Aorta (tissue), 5 donors: Measurements from ENCODE around the gene XYLT1. TPM values are rescaled to one million over a fixed set of nuclear protein-coding genes. Genes with fewer than 3 reads are reported as not detected.
A peak's percentile ranks its signal among the peaks of the same experiment; 100 is the strongest.

ENCODE experiments used
- ATAC-seq: fragments of 200-7000 bp; cut with Tn5 transposase; one replicate; pipeline ENCODE4 v1.9.1; 2022; ENCODE audit warnings: moderate library complexity; ENCODE audit not compliant: low FRiP score
- DNase-seq, 2 donors: peaks; one replicate each; pipeline ENCODE4 v3.0.0-alpha.2; 2020
- H3K27ac ChIP-seq, 2 donors: one replicate each; pipeline ENCODE4 v1.5.1; 2013; ENCODE audit warnings: low read length in 2 of 2, mild to moderate bottlenecking in 2 of 2, moderate library complexity in 2 of 2, control low read depth in 1 of 2, inconsistent platforms in 1 of 2, low read depth in 1 of 2
- H3K27me3 ChIP-seq, 2 donors: one replicate each; pipeline ENCODE4 v1.6.1; 2013; ENCODE audit warnings: control low read depth in 1 of 2, low read length in 1 of 2, mild to moderate bottlenecking in 1 of 2, moderate library complexity in 1 of 2; ENCODE audit not compliant: insufficient read depth in 2 of 2, control insufficient read depth in 1 of 2
- H3K36me3 ChIP-seq, 2 donors: one replicate each; pipeline ENCODE4 v1.6.1; 2013; ENCODE audit warnings: control low read depth in 1 of 2, low read length in 1 of 2, mild to moderate bottlenecking in 1 of 2; ENCODE audit not compliant: insufficient read depth in 2 of 2, control insufficient read depth in 1 of 2
- H3K4me1 ChIP-seq, 2 donors: one replicate each; pipeline ENCODE4 v1.6.1; 2013; ENCODE audit warnings: low read length in 2 of 2, control low read depth in 1 of 2, mild to moderate bottlenecking in 1 of 2, moderate library complexity in 1 of 2; ENCODE audit not compliant: insufficient read depth in 2 of 2, control insufficient read depth in 1 of 2
- H3K4me3 ChIP-seq, 2 donors: one replicate each; pipeline ENCODE4 v1.5.1; 2013; ENCODE audit warnings: low read length in 2 of 2, control low read depth in 1 of 2, mild to moderate bottlenecking in 1 of 2
- H3K9me3 ChIP-seq: one replicate; pipeline ENCODE4 v1.6.1; 2013; ENCODE audit warnings: mild to moderate bottlenecking, low read length; ENCODE audit not compliant: control insufficient read depth
- WGBS, 2 donors: extraction: QIAGEN DNeasy Blood & Tissue Kit; methylation state at CpG; one replicate each; pipeline ENCODE4 v1.1.7; 2013; 5-methylcytosine and 5-hydroxymethylcytosine counted together
- intact Hi-C, 2 donors: fragments of 100-400 bp; cut with DNase I; formaldehyde crosslinking; loops; one replicate each; pipeline versions ENCODE4 v1.14.2 to v1.15.0; 2022
- polyA plus RNA-seq, 2 donors: library from polyadenylated mRNA; stranded (reverse); fragments of 200-250 nt; gene quantifications; one replicate each; pipeline ENCODE4 v1.2.3, GENCODE V29; 2013
- total RNA-seq, 2 donors: library from RNA; stranded (reverse); fragmentation: NEBNext Ultra II Directional; extraction: Animal tissue kit (Norgen Biotek cat#: 25700); gene quantifications; one replicate each; pipeline ENCODE4 v1.2.1, GENCODE V29; 2021
- donor health status: healthy with polysubstance abuse.
- donor health status: Bipolar disorder and iron deficiency.
- donor health status: DM: no; HTN: no; CAD: no.
- donor health status: DM: no; HTN: no; CAD: no.
- donor health status: DM: yes; HTN: yes; CAD: no.

XYLT1 gene
- total and polyA plus RNA-seq, 4 donors = 1.3 to 15.9 (median 8.6) TPM

DNA sequence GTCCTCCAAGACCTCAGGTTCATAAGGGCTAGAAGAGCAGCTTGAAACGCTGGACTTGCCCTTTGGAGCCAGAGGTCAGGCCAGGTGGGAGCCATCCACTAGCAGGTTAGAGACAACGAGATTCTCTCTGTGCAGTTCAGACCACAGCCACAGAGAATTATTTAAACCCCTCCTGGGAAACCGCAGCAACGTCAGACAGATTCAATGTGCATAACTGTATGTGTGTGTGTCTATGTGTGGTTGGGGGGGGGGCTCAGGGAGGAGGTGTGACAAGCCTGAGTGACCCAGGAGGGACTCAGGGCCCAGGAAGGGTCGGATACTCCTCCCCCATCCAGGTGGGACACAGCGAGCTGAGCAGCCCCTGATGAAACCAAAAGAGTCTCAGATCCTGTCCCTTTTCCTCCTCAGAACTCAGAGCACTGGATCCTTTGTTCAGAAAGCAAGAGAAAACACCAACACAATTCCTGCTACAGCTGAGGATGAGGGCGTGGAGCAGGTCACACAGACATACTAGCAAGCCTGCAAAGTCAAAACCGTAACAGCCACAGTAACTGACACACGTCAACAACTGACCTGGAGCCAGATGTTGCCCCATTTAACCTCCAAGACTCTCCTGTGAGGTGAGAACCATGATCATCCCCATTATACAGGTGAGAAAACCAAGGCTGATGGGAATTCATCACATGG lies 66.8 kb downstream of the XYLT1 start:
- H3K9me3 ChIP-seq = no peaks in the 10 kb centered on the region
- no peaks in the 10 kb centered on the region for H3K36me3 ChIP-seq
- intact Hi-C loops = loop anchor here in 1 of 2 donors (2.0 kb wide), 1 partner anchor 65 kb away; no protein-coding TSS in a partner anchor
- no peak overlapping the region for H3K4me3 ChIP-seq
- no peaks in the 10 kb centered on the region for H3K4me1 ChIP-seq
- H3K27me3 ChIP-seq = no peaks in the 10 kb centered on the region
- DNase-seq (no peak), ATAC-seq (no peak)
- peak overlapping the region in 1 of 2 donors; percentile 92 for H3K27ac ChIP-seq
- 94 to 98% methylated on average over 9 of the region's 9 CpGs for WGBS, 2 donors

GRCh38 chr16:17403156-17403809 lies 67.5 kb downstream of the XYLT1 start:
- Histone ChIP-seq H3K4me1 (no peaks in the 10 kb centered on the region), H3K27me3 (no peaks in the 10 kb centered on the region), H3K4me3 (no peak overlapping the region), H3K36me3 (no peaks in the 10 kb centered on the region), H3K9me3 (no peaks in the 10 kb centered on the region), H3K27ac (no peak overlapping the region)
- intact Hi-C loops = no loop called here
- 92% methylated on average over 10 of the region's 10 CpGs for WGBS, 2 donors
- no peak for ATAC-seq
- DNase-seq = no peak

DNA sequence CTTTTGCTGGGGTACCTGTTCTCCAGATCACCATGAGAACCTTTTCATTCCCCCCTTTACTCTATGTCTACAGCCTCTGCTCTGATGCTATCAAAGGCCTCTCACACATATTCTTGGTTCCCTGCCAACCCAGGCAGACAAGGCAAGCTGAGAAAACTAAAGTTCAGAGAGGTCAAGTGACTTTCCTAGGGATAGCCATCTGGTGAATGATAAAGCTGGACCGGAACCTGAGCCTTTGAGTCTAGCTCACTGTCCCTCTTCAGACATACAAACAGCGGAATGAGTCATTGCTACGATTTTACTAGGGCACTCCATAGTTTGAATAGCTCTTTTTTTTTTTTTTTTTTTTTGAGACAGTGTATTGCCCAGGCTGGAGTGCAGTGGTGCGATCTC lies 73.3 kb downstream of the XYLT1 start:
- Histone ChIP-seq H3K36me3 (no peaks in the 10 kb centered on the region), H3K27ac (peak overlapping the region; percentile 2 to 16), H3K4me3 (no peak overlapping the region), H3K9me3 (no peaks in the 10 kb centered on the region), H3K27me3 (no peaks in the 10 kb centered on the region), H3K4me1 (peaks cover 0 to 2% of the 10 kb centered on the region in 2 donors)
- intact Hi-C loops = no loop called here
- DNase-seq (no peak), ATAC-seq (peak; percentile 50)
- 41 to 47% methylated on average over 3 to 4 of the region's 4 CpGs for WGBS, 2 donors

GRCh38 chr16:17396762-17397498 lies 73.8 kb downstream of the XYLT1 start:
- peaks cover 0 to 2% of the 10 kb centered on the region in 2 donors for H3K4me1 ChIP-seq
- intact Hi-C loops = no loop called here
- 31 to 35% methylated on average over 14 of the region's 14 CpGs for WGBS, 2 donors

DNA sequence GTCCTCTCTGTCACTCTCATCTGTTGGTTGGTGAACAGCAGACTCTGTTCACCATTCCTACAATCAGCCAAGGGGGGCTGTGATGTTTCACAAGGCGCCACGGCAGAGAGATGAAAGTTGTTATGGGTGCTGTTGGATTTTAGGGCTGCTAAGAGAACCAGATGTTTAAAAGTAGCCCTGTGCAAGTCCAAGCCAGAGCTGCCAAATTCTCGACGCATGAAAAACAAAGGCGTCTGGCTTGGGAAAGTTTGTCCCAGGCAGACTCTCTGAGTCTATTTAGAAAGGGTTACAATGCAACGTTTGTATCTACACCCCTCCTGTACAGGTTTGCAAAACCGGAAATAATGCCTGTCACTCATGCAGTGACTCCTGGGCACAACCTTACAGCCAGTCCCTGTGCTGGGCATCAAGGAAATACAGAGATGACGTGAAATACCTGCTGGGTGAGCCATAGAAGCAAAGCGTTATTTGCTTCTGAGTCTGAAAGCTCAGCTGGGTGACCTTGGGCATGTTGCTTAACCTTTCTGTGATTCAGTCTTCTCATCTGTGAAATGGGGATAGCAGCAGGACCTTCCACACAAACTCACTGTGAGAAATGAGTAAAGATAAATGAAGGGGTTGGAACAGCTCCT lies 74.8 kb downstream of the XYLT1 start:
- Histone ChIP-seq H3K4me1 (peaks cover 0 to 2% of the 10 kb centered on the region in 2 donors), H3K36me3 (no peaks in the 10 kb centered on the region), H3K27me3 (no peaks in the 10 kb centered on the region), H3K4me3 (no peak overlapping the region), H3K27ac (peak overlapping the region in 1 of 2 donors; percentile 76), H3K9me3 (no peaks in the 10 kb centered on the region)
- no peak for DNase-seq
- WGBS, 2 donors = 6 to 7% methylated on average over 9 of the region's 9 CpGs
- intact Hi-C loops = no loop called here
- peak; percentile 37 for ATAC-seq

More at GRCh38 chr16:17396762-17397498, 73.8 kb downstream of the XYLT1 start:
- no peak for DNase-seq
- no peaks in the 10 kb centered on the region for H3K27me3 ChIP-seq
- ATAC-seq = peak; percentile 77
- peak overlapping the region; percentile 16 to 26 for H3K27ac ChIP-seq
- H3K36me3 ChIP-seq = no peaks in the 10 kb centered on the region
- H3K4me3 ChIP-seq = no peak overlapping the region
- no peaks in the 10 kb centered on the region for H3K9me3 ChIP-seq

- no peak for ATAC-seq
- Histone ChIP-seq H3K4me1 (peaks cover 0 to 2% of the 10 kb centered on the region in 2 donors), H3K27me3 (no peaks in the 10 kb centered on the region), H3K36me3 (no peaks in the 10 kb centered on the region), H3K9me3 (no peaks in the 10 kb centered on the region), H3K4me3 (no peak overlapping the region), H3K27ac (no peak overlapping the region)
- intact Hi-C loops = no loop called here
- DNase-seq = no peak
- 95 to 96% methylated on average over 5 of the region's 5 CpGs for WGBS, 2 donors
Measured at GRCh38 chr16:17392857-17393692, 77.7 kb downstream of the XYLT1 start.

- Histone ChIP-seq H3K36me3 (no peaks in the 10 kb centered on the region), H3K27me3 (no peaks in the 10 kb centered on the region), H3K4me1 (peaks cover 0 to 2% of the 10 kb centered on the region in 2 donors), H3K27ac (no peak overlapping the region), H3K4me3 (no peak overlapping the region), H3K9me3 (no peaks in the 10 kb centered on the region)
- no peak for DNase-seq
- WGBS, 2 donors = 88 to 89% methylated on average over 8 of the region's 8 CpGs
- intact Hi-C loops = no loop called here
- no peak for ATAC-seq
Measured at GRCh38 chr16:17392127-17392856, 78.5 kb downstream of the XYLT1 start.
